ENCODE data around the gene GOLGA2.

DNA sequence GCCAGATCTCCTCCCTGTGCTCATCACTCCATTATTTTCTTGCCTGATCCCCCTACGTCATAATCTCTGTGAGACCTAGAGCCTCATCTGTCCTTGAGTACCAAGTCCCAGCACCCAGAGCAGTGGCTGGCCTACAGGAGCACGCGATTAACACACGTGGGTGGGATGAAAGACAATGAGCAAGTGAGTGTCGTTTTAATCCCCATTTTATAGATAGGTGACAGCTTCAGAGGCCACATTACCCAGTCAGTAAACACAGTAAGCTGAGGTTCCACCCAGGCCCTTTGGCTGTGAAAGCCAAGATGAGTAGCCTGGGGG lies 29.1 kb upstream of the GOLGA2 start:
- no peak for TF ChIP-seq CTCF (IDR thresholded peaks at IDR 0.05)
- no peak for TF ChIP-seq POLR2A (IDR thresholded peaks at IDR 0.05)
